Right lobe of liver (tissue), 4 donors: ENCODE results near the gene DNAJC11.

ENCODE experiments used
- POLR2A ChIP-seq: fragments of 450-650 bp; IDR thresholded peaks from one replicate; pipeline ENCODE4 v1.6.1; 2017; ENCODE audit warnings: antibody characterized with exemption, mild to moderate bottlenecking
- TF ChIP-seq, protein P1 (sequence below), 4 donors: fragments of 200-600 bp in 3 of 4; fragments of 450-650 bp in 1 of 4; IDR thresholded peaks; one replicate each; pipeline versions ENCODE4 v1.5.1 to v1.8.0; 2016 to 2022; ENCODE audit warnings: antibody characterized with exemption in 4 of 4, mild to moderate bottlenecking in 2 of 4
- donor health status: DM: no; HTN: no; CAD: no.
- donor health status: DM: no; HTN: no; CAD: no.
- donor health status: DM: no; HTN: yes; CAD: no.

DNA sequence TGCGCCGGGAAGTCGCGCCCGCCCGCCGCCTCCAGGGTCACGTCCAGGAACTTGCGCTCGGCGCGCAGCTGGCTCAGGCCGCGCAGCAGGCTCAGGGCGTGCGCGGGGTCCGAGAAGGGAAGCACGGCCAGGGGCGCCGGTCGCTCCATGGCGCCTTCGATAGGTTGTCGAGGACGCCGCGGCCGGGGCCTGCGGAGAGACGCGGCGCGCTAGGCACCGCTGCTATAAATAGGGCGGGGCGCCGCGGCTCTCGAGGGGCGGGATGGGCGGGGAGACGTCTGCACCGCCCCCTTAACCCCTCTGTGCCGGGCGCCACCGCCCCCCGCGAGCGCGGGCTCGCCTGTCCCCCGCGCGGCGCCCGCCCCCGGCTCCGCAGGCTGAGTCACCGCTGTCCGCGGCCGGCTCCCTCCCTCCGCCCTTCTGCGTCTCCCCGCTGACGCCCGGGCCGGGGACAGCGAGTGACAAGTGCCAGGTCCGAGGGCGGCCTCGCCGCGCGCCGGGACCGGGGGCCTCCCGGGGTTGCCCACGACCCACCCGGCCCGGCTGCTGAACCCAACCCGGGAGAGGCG is 98.9 kb downstream of the DNAJC11 start, which contains the start of gene KLHL21:
- TF ChIP-seq, protein P1, sequence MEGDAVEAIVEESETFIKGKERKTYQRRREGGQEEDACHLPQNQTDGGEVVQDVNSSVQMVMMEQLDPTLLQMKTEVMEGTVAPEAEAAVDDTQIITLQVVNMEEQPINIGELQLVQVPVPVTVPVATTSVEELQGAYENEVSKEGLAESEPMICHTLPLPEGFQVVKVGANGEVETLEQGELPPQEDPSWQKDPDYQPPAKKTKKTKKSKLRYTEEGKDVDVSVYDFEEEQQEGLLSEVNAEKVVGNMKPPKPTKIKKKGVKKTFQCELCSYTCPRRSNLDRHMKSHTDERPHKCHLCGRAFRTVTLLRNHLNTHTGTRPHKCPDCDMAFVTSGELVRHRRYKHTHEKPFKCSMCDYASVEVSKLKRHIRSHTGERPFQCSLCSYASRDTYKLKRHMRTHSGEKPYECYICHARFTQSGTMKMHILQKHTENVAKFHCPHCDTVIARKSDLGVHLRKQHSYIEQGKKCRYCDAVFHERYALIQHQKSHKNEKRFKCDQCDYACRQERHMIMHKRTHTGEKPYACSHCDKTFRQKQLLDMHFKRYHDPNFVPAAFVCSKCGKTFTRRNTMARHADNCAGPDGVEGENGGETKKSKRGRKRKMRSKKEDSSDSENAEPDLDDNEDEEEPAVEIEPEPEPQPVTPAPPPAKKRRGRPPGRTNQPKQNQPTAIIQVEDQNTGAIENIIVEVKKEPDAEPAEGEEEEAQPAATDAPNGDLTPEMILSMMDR (IDR thresholded peaks at IDR 0.05) = no peak
- peak; percentile 92 for TF ChIP-seq POLR2A
